CD4-positive, alpha-beta T cell treated with Interleukin-15 for 1 hour (primary cell): ENCODE data around the gene AUH.

Experiments used
- DNase-seq: peaks from one replicate; pipeline ENCODE4 v3.0.0-alpha.2; 2020

Gene AUH

DNA sequence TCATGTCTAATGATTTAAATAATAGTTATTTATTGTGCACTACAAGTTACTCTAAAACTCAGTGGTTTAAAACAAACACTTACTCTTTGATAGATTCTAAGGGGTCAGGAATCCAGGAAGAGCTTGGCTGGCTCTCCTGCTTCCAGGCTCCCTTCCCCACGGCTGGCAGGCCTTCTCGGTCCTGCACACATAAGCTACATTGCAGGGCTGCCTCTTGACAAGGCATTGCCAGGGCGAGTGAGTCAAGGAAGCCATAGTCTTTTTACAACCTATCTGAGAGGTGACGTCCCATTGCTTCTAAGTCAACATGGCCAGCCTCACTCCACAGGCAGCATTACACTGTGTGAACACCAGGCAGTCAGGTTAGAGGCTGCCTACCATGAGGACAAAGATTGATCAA is 119.8 kb downstream of the AUH start:
- DNase-seq = no peak

DNA sequence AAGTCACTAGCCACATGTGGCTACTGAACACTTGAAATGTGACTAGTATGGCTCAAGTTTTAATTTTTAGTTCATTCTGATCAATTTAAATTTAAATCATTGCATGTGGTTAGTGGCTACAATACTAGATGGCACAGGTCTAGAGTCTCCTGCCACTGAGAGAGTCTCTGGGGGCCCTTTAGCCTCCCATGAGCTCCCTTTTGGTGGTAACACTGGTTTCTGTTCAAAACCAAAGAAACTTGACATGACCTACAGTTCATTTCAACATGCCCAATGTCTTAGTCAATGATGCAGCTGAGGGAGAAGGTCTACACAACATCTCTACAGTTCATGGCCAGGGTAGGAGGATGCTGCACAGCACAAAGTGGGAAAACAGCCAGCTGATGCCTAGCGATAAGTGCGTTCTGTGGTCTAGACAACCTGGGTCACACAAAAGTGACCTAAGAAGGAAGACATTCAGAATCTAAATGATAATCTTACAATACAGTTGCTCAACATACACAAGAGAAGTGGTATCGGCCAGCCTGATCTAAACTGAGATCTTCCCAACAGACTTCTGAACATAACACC is 121.0 kb downstream of the AUH start:
- no peak for DNase-seq

DNA sequence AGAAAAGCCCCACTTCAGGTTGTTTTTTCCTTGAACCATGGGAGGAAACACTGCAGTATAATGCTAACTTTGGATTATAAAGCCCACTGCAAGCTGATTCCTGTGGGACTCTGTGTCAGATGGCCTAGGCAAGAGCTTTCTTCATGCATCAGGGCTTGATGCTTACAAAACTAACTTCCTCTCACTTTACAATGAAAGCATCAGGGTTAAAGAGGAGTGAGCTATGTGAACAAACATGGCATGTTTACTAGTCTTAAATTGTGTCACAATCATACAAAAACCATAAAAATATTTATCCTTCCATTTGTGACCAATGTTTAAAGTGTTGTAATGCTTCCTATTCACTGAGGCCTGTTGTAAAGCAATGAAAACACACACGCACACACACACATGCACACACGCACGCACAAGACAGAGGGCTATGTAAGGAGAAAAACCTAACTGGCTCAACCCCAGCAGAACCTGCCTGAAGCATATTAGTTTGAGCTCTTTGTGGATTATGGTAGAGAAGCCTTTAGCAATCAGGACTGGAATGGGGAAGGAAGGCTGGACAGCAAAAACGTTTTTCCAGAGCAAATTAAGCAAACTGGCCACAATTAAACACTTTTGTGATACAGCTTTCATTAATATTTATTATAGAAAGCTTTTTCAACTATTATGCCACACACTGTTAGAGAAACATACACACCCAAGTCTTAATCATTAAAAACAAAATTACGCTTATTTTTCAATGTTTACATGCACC is 122.2 kb downstream of the AUH start:
- no peak for DNase-seq

GRCh38 chr9:91234523-91234922 is 127.2 kb downstream of the AUH start:
- no peak for DNase-seq

DNA sequence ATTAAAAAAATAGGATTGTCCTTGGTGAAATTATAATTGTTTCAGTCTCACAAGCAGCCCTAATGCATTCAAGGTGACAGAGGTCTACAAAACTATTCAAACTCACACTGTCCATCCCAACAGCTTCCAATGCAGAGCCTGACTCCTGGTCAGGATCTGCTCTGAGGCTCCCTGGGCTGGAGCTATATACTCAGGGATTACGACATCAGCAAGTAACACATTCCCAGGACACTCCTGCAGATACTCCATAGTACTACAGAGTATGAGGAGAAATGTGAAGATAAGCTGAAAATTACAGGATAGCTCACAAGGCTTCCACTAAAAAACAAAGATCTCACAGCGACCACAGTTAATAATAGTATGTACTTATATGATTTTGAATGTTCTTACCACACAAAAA is 130.1 kb downstream of the AUH start:
- DNase-seq = no peak

DNA sequence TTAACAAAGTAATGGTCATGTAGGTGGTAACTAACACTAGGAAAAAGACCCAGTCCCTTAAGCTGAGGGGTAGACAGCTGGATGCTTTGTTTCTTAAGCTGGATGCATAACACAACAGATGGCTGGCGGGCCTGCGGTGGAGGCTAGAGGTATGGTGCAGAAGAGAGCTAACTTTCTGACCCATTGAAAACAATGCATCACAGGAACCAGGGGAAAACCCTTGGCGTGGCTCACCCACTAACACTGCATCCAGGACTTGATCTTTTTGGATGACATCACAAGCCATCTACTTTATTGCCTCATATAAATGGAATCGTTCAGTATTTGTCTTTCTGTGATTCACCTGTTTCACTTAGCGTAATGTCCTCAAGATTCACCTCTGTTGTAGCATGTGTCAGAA is 138.7 kb downstream of the AUH start:
- no peak for DNase-seq

GRCh38 chr9:91222457-91222856 is 139.3 kb downstream of the AUH start:
- no peak for DNase-seq

GRCh38 chr9:91221332-91221731 is 140.4 kb downstream of the AUH start:
- no peak for DNase-seq

- DNase-seq = no peak
These were observed 141.1 kb downstream of the AUH start for GRCh38 chr9:91220491-91221135.

- no peak for DNase-seq
These were observed 141.7 kb downstream of the AUH start for GRCh38 chr9:91220021-91220420.

GRCh38 chr9:91219557-91219956 is 142.2 kb downstream of the AUH start:
- no peak for DNase-seq

GRCh38 chr9:91217388-91217787 is 144.3 kb downstream of the AUH start:
- DNase-seq = no peak

DNA sequence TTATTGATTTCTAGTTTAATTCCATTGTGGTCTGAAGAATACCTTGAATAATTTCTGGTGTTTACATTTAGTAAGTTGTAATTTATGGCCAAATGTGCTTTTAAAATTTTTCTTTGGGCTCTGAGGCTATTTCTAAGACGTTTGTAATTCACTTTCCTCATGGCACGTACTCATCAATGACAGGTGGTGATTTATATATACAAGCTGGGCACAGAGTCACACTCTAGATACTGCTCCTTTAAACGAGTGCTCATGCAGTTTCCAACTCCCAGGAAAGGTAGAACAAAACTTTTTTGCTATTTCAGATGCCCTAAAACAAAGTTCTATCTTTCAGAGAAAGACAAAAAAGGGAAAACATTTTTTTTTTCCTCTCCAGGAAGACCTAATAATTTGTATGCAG is 146.9 kb downstream of the AUH start:
- DNase-seq = no peak

GRCh38 chr9:91214086-91214485 is 147.6 kb downstream of the AUH start:
- DNase-seq = no peak

DNA sequence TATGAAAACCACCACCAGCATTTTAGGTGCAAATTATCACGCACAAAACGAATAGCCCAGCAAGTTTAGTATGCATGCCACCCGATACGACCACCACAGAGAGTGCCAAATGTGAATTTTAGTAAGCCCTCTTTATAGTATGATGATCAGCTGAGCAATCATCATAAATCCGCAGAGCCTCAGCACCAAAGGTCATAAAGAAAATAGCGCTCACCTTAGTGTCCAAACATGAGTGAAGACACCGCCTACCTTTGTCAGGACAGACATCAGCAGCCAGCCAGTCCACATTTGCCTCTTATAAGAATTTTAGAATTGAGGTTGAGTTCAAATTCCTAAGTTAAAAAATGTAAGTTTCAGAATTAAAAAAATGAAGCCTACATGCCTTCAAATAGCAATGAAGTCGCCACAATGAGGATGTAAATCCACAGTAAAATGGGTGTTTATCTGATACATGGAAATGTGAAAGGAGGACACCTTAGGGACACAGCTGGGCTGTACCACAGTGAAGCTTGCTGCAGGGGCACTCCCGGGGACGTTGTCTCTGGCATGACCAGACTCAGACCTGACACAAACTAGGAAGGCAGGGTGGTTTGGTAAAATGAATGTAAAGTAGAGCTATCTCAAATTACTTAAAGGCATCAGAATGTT is 149.0 kb downstream of the AUH start:
- no peak for DNase-seq

- no peak for DNase-seq
These were observed 149.8 kb downstream of the AUH start for GRCh38 chr9:91211919-91212318.

- DNase-seq = no peak
These were observed 150.3 kb downstream of the AUH start for GRCh38 chr9:91211414-91211813.

DNA sequence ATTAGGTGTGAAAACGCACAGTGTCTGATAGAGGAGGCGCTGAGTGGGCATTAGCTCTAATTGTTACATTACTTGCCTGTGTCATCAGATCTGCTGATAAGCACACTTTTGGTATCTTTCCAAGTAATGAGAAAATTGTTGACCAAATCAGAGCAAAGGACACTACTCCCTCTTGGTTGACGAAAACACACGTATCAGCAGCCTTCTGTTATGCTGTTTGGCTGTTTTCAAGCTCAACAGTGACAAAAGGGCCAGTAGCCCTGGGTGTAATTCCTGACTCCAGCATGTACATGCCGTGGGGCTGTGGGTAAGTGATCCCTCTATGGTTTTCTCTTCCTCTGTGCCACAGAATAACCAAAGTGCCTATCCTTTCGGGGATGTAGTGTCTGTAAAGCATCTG is 151.4 kb downstream of the AUH start:
- DNase-seq = no peak

DNA sequence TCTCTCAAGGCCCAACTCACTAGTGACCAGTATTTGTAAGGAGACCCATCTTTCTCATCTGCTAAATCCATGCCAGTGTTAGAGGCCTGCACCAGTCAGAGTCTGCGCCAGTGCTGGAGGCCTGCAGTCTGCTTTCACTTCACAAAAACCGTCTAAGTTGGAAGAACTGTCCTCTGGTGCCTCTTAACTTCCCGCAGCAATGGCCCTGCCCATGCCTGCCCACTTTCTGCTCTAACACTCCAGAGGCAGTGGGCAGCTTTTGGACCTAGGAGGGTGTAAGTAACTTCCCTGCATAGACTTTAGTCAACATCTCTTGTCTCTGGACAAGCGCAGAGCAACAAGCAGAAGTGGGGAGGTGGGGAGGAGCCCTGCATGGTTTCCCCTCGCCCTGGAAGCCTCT is 152.9 kb downstream of the AUH start:
- DNase-seq = no peak

DNA sequence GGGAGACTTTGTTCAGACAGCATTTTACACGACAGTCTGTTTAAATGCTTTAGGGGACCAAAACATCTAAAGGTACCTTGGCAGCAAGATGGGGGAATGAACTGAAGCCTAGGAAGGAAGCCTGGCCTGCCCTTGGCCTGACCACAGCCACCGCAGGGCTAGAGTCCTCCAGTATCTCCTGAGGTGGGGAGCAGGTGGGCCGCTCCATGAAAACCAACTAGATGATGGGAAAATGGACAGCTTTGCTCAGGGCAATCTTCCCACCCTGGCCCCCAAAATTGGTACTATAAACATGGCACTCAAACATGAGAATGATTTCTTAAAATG is 153.3 kb downstream of the AUH start:
- no peak for DNase-seq

DNA sequence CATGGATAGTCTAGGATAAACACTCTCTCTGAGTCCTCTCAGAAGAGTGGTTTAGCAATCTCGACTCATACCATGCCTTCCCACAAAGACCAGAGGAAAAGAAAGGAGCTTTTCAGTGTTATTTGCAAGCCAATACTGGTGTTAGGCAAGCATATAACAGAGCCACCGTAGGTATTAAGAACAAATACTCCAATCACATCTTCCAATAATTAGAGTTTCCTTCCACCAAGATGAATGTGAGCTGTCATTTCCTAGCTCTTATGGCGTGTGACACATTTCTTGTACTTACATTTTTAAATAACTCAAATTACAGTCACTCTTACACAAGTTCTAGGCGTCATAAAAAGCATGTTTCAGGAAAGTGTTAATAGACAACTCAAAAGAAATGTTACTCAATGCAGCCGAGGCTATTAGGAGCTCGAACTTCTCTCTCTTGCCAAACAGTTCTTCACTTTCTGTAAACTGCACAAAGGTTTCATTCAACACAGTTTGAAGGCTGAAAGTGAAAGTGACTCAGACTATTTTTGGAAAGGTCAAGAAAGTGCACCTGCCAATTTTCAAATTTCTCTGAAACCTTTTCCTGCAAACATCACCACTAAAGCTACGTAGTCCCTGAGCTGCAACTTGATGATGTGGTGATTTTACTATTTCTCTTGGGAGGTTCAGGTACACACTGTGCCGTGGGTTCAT is 153.8 kb downstream of the AUH start:
- no peak for DNase-seq

GRCh38 chr9:91207397-91207728 is 154.4 kb downstream of the AUH start:
- DNase-seq = no peak

DNA sequence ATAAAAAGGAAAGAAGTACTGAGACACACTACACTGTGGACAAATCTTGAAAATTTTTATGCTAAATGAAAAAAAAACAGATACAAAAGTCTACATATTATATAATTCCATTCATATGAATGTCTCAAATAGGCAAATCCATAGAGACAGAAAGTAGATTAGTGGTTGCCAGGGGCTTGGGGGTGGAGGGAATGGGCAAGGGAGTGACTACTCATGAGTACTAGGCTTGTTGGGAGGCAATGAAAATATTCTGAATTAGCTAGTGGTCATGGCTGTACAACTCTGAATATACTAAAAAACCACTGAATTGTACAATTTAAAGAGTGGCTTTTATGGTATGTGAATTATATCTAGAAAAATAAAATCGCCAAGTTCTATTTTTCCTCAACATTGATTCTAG is 154.9 kb downstream of the AUH start:
- DNase-seq = no peak
